ENCODE results near the gene ANKRD33B. TPM values are rescaled to one million over a fixed set of nuclear protein-coding genes. Genes with fewer than 3 reads are reported as not detected.

The ANKRD33B gene
- total RNA-seq, 1 donor from 2014 or later, result 4.0 TPM

GRCh38 chr5:10596310-10596703 is 32.4 kb downstream of the ANKRD33B start:
- no peak overlapping the region for H3K4me3 Mint-ChIP-seq (ENCODE audit: unreplicated experiment)
- peaks cover 3% of the 10 kb centered on the region for H3K9me3 Mint-ChIP-seq (ENCODE audit: low read depth)
- TF ChIP-seq CTCF (IDR thresholded peaks at IDR 0.05), result no peak
- H3K27me3 Mint-ChIP-seq (ENCODE audit: low read depth), result no peaks in the 10 kb centered on the region
- H3K36me3 Mint-ChIP-seq (ENCODE audit: low read depth), result no peaks in the 10 kb centered on the region
- H3K4me1 Mint-ChIP-seq (ENCODE audit: low read depth), result peaks cover 57% of the 10 kb centered on the region
- peak overlapping the region; percentile 75 for H3K27ac Mint-ChIP-seq (ENCODE audit: unreplicated experiment)
- no peak for DNase-seq (ENCODE audit: low spot score)

GRCh38 chr5:10596886-10597451 is 33.1 kb downstream of the ANKRD33B start:
- peak overlapping the region; percentile 19 for H3K27ac Mint-ChIP-seq (ENCODE audit: unreplicated experiment)

GRCh38 chr5:10599113-10599512 is 35.2 kb downstream of the ANKRD33B start:
- Mint-ChIP-seq H3K27me3 (ENCODE audit: low read depth) (no peaks in the 10 kb centered on the region), H3K4me1 (ENCODE audit: low read depth) (peaks cover 64% of the 10 kb centered on the region), H3K4me3 (ENCODE audit: unreplicated experiment) (no peak overlapping the region), H3K9me3 (ENCODE audit: low read depth) (peaks cover 3% of the 10 kb centered on the region), H3K36me3 (ENCODE audit: low read depth) (no peaks in the 10 kb centered on the region), H3K27ac (ENCODE audit: unreplicated experiment) (no peak overlapping the region)
- TF ChIP-seq CTCF (IDR thresholded peaks at IDR 0.05), result no peak
- no peak for DNase-seq (ENCODE audit: low spot score)

More at GRCh38 chr5:10596886-10597451, 33.1 kb downstream of the ANKRD33B start:
- DNase-seq (ENCODE audit: low spot score), result no peak
- peaks cover 62% of the 10 kb centered on the region for H3K4me1 Mint-ChIP-seq (ENCODE audit: low read depth)
- H3K4me3 Mint-ChIP-seq (ENCODE audit: unreplicated experiment), result no peak overlapping the region
- no peaks in the 10 kb centered on the region for H3K27me3 Mint-ChIP-seq (ENCODE audit: low read depth)
- no peak for TF ChIP-seq CTCF (IDR thresholded peaks at IDR 0.05)
- peaks cover 3% of the 10 kb centered on the region for H3K9me3 Mint-ChIP-seq (ENCODE audit: low read depth)
- H3K36me3 Mint-ChIP-seq (ENCODE audit: low read depth), result no peaks in the 10 kb centered on the region

- no peak for DNase-seq (ENCODE audit: low spot score)
- Mint-ChIP-seq H3K36me3 (ENCODE audit: low read depth) (no peaks in the 10 kb centered on the region), H3K27ac (ENCODE audit: unreplicated experiment) (peak overlapping the region; percentile 45), H3K27me3 (ENCODE audit: low read depth) (no peaks in the 10 kb centered on the region), H3K9me3 (ENCODE audit: low read depth) (peaks cover 3% of the 10 kb centered on the region), H3K4me1 (ENCODE audit: low read depth) (peaks cover 59% of the 10 kb centered on the region), H3K4me3 (ENCODE audit: unreplicated experiment) (no peak overlapping the region)
- TF ChIP-seq CTCF (IDR thresholded peaks at IDR 0.05), result no peak
Observed at GRCh38 chr5:10599862-10600284, 36.0 kb downstream of the ANKRD33B start.

DNA sequence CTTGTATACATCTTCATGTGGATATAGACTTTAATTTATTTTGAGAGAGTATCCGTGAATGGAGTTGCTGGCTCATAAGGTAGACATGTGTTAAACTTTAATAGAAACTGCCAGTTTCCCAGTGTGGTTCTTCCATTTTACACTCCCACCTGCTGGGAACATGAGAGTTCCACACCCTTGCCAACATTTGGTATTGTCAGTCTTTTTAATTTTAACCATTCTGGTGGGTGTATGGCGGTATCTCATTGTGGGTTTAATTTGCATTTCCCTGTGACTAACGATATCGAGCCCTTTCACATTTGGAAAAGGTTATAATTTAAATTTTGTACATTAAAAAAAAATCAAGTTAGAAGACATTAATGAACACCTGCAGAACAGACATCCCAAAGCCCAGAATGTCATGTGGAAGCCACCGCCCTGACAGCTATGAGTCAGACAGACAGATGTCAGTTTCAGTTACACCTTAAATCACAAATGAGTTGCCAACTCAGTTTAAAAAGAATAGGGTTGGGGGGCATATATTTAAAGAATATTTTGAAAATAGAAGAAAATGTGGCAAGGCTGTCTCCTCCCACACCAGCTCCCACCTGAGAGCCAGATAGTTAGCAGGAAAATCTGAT is 36.9 kb downstream of the ANKRD33B start:
- H3K4me1 Mint-ChIP-seq (ENCODE audit: low read depth), result peaks cover 54% of the 10 kb centered on the region
- no peak overlapping the region for H3K4me3 Mint-ChIP-seq (ENCODE audit: unreplicated experiment)
- no peak for DNase-seq (ENCODE audit: low spot score)
- peak overlapping the region; percentile 86 for H3K27ac Mint-ChIP-seq (ENCODE audit: unreplicated experiment)
- H3K27me3 Mint-ChIP-seq (ENCODE audit: low read depth), result no peaks in the 10 kb centered on the region
- H3K9me3 Mint-ChIP-seq (ENCODE audit: low read depth), result peaks cover 3% of the 10 kb centered on the region
- peak; percentile 37 for TF ChIP-seq CTCF (IDR thresholded peaks at IDR 0.05)
- H3K36me3 Mint-ChIP-seq (ENCODE audit: low read depth), result no peaks in the 10 kb centered on the region

Data from chondrocyte (in vitro differentiated cells).